Measurements from ENCODE around the gene ZFPM1.

- TF ChIP-seq CTCF (IDR thresholded peaks at IDR 0.05 in 8 of 11, conservative IDR thresholded peaks at IDR 0.05 in 3 of 11) (no peak), POLR2A (IDR thresholded peaks at IDR 0.05) (no peak)
Observed at GRCh38 chr16:88525663-88525990, 72.5 kb downstream of the ZFPM1 start.
